Stimulated activated CD8-positive, alpha-beta memory T cell treated with anti-CD3 and anti-CD28 coated beads, Interleukin-7, amount 100 ng/mL, for 24 hours (primary cell): ENCODE measurements around the gene TNFSF15.

Experiments
- DNase-seq: peaks from one replicate; pipeline ENCODE4 v3.0.0-alpha.2; 2020; ENCODE audit warnings: low read depth

The TNFSF15 gene

DNA sequence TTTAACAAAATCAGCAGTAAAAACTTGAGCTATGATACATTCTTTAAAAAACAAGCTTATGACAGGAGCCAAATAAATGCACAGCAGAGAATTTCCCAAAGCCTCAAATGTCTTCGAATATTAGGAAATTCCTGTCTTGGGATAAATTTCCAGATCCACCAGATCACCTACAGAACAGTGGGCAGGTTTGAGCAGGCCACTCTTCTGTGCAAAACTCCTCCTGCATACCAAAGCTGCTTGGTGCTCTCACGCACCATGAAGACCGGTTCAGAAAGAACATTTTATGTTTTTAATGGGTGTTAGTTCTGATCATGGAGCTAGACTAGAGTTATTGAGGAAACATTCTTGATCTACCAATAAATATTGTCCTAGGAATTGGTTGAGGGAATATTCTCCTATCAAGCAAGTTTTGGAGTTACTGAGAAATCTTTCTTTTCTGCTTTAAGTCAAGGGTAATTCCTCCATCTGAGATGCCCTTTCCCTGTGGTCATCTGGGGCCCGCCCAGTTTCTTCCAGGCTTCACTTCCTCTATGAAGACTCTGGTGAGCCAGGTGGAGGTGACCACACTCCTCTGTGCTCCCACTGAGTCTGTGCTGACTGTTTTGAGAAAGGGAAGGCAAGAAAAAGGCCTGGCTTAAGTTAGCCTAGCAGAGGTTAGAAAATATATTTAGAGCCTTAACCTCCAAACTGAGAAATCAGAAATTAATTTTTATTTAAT lies 17.9 kb downstream of the TNFSF15 start:
- no peak for DNase-seq

DNA sequence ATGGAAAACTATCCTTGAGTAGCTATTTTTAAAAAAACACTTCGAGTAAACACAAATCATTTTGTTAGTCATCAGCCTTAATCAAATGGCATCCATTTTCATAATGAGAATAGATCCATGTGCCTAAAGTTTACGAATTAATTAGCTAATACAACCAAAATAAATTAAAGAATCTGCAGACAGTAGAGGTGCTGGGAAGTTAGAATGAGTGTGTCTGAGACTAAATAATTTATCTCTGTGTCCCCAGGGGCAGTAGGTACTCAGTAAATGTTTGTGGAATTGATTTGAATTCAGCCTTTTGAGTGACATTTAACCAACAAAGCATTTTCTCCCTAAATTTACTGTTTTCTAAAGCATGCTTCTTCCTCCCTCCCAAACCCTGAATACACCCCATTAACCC lies 18.6 kb downstream of the TNFSF15 start:
- no peak for DNase-seq

DNA sequence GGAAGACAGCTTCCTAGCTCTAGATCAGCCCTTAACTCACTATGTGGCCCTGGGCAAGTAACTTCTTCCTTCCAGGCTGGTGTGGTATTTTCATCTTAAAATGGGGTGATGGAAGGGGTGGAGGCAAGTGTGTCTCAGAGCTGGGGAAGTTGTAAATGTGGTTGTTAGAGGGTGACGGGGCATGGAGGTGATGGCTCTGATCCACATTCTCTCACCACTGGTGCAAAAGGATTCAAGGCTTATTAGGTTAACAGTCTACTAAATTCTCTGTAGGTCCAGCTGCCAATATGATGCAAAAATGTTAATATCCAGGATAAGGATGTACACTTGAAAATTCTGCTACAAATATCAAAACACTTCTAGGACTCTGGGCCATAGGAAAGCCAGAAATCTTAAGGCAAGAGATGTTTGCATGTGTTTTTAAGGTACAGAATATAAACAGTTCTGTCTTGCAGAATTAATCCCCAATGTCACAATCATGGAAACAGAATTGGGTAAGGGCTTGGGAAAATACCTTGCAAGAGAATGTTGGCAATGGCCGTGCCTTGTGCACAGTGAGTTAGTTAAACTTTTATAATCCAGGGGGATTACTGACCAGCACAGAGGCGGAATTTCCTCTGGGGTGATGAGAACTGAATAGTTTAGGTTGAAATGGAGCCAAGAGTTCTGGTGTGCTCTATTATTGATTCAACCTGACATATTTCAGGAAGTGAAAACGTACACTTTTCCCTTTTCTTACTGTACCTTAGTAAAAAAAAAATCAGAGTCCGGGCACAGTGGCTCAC lies 19.8 kb downstream of the TNFSF15 start:
- DNase-seq = no peak

GRCh38 chr9:114784721-114785279 lies 21.0 kb downstream of the TNFSF15 start:
- no peak for DNase-seq

DNA sequence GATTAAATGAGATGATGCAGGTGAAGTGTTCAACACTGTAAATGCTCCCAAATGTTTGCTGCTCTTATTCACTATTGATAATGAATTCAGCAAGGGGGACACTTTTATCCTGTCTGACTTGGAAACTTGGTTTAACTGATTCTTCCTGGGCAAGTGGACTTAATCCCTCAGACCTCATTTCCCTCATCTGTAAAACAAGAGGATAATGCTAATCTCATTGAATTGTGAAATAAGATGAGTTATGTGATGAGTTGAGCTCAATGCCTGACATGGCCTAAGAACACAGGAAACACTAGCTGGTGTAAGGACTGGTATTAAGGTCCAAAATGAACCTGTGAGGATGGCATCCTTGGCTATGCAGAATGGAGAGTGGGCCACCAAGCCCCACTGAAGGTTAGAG lies 23.3 kb downstream of the TNFSF15 start:
- DNase-seq = no peak

GRCh38 chr9:114779352-114779845 lies 26.4 kb downstream of the TNFSF15 start:
- DNase-seq = no peak

DNA sequence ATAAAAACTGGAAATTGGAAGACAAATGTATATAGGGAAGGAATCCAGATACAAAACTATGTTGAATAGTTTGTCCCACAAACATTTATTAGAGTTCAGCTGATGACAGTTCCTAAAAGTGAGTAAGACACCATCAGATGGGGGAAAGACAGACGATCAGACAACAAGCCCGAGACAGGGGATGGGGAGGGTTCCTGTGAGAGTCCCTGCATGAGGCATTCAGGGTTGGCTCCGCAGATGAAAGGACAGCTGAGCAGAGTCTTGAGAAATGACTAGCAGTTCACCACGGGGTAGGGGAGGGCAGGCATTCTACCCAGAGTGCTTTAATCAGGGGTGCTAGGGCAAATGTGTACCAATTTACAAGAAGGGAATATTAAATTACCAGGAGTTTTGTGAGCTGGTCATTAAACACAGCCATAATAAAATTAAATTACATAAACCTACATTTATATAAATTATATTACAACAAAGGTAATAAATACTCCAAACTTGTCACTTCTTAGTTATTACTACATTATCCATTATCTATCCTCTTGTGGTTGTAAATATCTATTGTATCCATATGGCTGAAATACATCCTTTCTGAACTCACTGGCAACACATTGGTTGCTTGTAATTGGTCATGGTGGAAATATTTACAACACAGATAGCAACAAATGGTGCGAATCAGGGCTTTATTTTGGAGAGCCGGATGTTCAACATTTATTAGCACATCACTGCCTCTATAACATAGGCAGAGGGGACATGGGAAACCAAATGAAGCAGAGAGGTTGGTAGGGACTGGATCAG lies 27.8 kb downstream of the TNFSF15 start:
- DNase-seq = no peak

- no peak for DNase-seq
These were observed 29.0 kb downstream of the TNFSF15 start for GRCh38 chr9:114776683-114777399.

- DNase-seq = no peak
These were observed 29.9 kb downstream of the TNFSF15 start for GRCh38 chr9:114775981-114776380.

GRCh38 chr9:114775121-114775520 lies 30.7 kb downstream of the TNFSF15 start:
- no peak for DNase-seq

DNA sequence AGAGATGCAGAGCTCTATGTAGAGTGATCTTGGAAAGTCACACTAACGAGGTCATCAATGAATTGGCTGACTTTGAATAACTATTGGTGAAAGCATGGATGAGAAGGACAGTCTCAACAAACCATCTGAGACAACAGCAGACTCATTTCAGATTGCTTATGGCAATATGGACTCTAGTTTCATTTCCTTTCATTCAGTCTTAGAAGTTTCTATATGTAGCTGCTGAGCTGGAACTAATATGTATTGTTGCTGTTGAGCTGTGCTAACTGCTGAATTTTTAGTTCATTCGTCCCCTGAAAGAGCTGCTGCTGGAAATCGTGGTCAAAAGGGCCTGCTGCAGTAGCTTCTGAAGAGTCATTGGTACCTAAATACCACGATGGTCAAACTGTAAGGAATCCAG lies 31.3 kb downstream of the TNFSF15 start:
- DNase-seq = no peak

DNA sequence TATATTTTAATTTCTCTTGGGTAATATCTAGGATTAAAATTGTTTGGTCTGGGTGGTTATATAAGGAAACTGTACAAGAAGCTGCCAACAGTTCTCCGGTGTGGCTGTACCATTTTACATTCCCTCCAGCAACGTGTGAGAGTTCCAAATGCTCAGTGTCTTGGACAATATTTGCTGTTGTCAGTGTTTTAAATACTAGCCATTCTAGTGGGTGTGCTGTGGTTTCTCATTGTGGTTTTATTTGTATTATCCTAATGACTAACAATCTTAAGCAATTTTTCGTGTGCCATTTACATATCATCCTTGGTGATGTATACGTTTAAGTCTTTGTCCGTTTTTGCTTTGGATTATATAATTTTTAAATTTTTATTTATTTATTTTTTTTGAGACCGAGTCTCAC lies 34.0 kb downstream of the TNFSF15 start:
- DNase-seq = no peak

DNA sequence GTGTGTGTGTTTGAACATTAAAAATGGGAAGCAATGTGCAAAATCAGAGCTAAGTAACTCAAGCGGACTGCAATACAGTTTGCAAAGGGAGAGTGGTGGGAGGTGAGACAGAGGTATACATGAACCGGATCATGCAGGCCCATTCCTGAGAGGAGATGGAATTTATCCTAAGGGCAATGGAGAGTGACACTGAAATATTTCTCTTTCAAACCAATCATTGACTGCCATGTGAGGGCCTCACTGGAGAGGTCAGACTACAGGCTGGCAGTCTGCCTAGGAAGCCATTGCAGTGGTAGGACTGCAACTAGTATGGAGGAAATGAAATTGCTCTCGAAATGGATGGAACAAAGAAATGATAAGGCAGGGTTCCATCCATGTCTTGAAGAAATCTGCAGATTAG lies 34.8 kb downstream of the TNFSF15 start:
- DNase-seq = no peak

DNA sequence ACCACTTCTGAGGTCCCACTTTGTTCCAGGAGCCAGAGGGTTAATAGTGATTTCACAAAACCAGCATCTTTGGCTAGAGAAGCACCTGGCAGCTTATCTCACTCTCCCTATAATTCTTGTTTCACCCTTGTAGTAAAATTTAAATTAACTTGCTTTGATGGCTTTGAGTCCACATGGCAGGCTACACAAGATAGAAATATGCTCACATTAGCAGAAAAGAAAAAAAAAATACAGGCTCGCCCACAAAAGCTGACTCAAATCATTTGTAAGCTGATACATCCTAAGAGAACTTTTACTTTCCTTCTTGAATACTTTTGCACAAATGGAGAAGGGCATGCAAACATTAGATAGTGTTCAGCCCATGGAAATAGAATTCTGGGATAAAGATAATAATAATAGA lies 36.2 kb downstream of the TNFSF15 start:
- no peak for DNase-seq

- DNase-seq = no peak
These were observed 42.6 kb downstream of the TNFSF15 start for GRCh38 chr9:114763220-114763619.

GRCh38 chr9:114761523-114761922 lies 44.3 kb downstream of the TNFSF15 start:
- no peak for DNase-seq

- DNase-seq = no peak
These were observed 46.1 kb downstream of the TNFSF15 start for GRCh38 chr9:114759512-114760341.

DNA sequence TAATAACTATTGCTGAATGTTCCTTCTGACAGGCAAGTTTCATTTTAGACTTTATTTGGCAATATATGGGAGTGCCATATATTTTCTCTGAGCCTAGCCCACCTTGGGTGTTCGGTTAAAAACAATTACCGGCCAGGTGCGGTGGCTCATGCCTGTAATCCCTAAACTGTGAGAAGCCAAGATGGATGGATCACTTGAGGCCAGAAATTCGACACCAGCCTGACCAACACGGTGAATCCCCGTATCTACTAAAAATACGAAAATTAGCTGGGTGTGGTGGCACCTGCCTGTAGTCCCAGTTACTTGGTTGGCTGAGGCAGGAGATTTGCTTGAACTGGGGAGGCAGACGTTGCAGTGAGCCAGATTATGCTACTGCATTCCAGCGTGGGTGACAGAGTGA lies 47.9 kb downstream of the TNFSF15 start:
- no peak for DNase-seq

DNA sequence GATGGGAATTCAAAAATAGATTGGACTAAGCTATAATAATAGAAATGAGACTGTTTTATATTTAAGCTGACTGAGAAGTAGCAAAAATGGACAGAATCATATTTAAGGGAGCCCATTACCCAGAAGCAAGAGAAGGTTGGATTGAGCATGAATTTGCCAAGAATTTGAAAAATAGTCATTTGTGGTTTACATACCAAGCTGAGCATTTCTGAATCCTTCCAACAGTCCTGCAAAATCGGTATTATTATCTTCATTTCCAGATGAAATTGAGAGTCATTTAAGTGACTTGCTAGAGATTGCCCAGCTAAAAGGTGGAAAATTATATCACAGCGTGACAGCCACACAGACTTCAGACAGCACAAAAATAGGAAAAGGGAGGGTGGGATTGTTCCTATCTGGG lies 48.4 kb downstream of the TNFSF15 start:
- DNase-seq = no peak

- DNase-seq = no peak
These were observed 48.9 kb downstream of the TNFSF15 start for GRCh38 chr9:114756920-114757319.

GRCh38 chr9:114754581-114754980 lies 51.3 kb downstream of the TNFSF15 start:
- DNase-seq = no peak
